AG09319 (cell line): ENCODE measurements around the gene CSN1S1.

ENCODE experiments used
- DNase-seq: peaks from one replicate; pipeline ENCODE4 v3.0.0-alpha.2; 2010; ENCODE audit warnings: low read depth; ENCODE audit errors: extremely low read depth
- TF ChIP-seq, protein P1 (sequence below): IDR thresholded peaks from 2 replicates; pipeline ENCODE4 v1.5.1; 2011; ENCODE audit warnings: low read depth, mild to moderate bottlenecking, inconsistent platforms, low read length, moderate library complexity

Gene CSN1S1

DNA sequence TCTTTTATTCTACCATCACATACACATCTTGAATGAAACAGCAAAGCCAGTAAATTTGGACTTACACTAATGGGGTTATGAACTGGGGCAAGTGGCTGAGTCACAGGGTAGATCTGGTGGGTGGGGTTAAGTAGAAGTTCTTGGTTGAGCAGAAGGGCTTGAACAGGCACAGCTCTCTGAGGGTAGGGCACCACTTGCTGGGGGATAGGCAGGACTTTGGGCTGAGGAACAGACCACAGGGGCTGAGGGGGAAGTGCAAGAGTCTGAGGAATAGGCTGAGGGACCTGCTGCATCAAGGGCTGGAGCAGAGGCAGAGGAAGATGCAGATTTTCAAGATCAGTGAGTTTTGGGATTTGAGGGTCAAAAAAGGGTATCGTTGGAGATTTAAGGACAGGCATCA lies 26.3 kb downstream of the CSN1S1 start:
- no peak for DNase-seq
- TF ChIP-seq, protein P1, sequence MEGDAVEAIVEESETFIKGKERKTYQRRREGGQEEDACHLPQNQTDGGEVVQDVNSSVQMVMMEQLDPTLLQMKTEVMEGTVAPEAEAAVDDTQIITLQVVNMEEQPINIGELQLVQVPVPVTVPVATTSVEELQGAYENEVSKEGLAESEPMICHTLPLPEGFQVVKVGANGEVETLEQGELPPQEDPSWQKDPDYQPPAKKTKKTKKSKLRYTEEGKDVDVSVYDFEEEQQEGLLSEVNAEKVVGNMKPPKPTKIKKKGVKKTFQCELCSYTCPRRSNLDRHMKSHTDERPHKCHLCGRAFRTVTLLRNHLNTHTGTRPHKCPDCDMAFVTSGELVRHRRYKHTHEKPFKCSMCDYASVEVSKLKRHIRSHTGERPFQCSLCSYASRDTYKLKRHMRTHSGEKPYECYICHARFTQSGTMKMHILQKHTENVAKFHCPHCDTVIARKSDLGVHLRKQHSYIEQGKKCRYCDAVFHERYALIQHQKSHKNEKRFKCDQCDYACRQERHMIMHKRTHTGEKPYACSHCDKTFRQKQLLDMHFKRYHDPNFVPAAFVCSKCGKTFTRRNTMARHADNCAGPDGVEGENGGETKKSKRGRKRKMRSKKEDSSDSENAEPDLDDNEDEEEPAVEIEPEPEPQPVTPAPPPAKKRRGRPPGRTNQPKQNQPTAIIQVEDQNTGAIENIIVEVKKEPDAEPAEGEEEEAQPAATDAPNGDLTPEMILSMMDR, result no peak

DNA sequence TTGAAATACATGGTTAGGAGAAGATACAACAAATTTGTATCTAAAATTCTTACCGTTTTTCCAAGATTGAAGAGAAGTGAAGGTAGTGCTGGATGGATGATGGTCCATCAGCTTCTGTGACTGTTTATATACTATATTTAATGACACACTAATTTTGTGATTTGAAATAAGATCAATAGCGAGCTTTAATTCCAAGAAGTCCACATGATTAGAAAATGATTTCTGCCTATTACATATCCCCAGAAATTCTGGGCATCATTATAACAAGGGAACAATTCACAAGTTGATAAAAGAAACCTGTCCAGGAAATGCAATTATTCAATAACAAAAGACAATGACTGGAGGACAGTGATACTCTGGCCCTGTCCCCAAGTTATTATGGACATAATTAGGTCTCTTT lies 34.8 kb downstream of the CSN1S1 start, which contains the start of gene CSN2:
Gene CSN2 (minus strand): TSS at position 101 of the 400 bp plus-strand sequence. CDS start 4,733 bp downstream, outside the sequence.
- TF ChIP-seq, protein P1, result no peak
- no peak for DNase-seq

DNA sequence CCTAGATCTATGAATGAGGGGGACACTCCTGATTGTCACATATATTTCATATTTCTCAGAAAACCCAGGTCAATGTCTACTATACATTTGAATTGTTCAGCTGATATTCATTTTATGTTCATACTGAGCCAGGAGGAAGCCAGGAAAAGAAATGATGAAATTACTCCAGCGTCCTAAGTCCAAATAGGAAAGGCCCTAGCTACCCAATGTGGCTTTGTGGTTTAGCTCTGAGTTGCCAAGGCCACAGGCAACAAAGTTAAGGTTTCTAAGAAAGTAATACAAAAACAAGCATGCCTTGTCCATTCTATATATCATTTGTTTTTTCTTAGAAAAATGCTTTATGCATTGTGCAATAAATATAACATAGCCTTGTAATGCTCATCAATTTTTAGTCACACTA lies 39.2 kb downstream of the CSN1S1 start:
- TF ChIP-seq, protein P1, result no peak
- no peak for DNase-seq

DNA sequence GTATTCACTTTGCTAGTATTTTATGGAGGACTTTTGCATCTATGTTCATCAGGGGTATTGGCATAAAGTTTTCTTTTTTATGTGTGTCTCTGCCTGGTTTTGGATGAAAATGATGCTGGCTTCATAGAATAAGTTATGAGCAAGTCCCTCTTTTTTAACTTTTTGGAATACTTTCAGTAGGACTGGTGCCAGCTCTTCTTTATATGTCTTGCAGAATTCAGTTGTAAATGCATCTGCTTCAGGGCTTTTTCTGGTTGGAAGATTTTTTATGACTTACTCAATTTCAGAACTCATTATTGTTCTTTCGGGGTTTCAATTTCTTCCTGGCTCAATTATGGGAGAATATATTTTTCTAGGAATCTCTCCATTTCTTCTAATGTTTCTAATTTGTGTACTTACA lies 43.8 kb downstream of the CSN1S1 start:
- TF ChIP-seq, protein P1, result no peak
- DNase-seq, result no peak

DNA sequence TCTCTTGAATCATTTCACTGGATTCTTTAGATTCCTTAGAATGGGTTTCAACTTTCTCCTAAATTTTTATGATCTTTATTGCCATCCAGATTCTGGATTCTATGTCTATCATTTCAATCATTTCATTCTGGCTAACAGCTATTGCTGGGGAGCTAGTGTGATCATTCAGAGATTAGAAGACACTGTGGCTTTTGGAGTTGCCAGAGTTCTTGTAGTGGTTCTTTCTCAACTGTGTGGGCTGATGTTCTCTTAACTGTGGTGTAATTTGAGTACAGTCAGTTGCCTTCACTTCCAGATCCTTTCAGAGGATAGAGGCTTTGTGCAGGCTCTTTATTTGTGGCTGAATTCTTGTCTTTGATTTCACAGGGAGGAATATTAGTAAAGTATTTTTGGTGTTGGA lies 46.7 kb downstream of the CSN1S1 start:
- TF ChIP-seq, protein P1, result no peak
- no peak for DNase-seq

DNA sequence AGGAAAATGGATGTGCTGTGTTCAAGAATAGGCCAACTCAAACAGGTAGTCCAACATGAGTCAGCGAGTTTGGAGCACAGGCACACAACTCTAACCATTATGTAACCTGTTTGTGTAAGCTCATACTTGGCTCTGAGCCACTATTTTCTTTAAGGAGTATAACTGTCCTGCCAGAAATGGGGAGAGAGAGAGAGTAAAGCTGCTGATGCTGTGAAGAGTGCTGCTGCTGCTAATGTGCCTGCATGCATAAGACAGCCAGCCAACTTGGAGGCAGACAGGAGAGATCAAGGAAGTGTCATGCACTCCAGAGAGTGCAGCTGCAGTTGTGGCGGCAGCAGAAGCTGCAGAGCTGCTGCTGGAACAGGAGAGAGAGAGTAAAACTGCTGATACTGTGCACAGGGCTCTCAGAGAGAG lies 53.2 kb downstream of the CSN1S1 start:
- TF ChIP-seq, protein P1, result no peak
- DNase-seq, result no peak

DNA sequence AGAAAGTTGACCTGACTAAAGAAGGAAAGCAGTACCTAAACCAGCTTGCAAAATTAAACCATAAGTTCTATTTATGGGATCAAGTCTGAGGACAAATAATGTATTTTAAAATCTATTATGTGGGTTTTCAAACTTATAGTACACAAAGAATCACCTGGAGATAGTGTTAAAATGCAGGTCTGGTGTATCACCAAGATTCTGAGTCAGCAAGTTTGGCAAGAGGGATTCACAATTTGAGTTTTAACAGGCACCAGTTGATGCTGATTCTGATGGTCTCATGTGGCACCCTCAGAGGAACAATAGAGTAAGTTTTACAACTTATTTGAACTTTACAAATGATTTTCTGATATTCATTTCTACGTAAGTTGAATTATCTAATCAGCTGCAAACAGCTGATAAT lies 55.8 kb downstream of the CSN1S1 start:
- TF ChIP-seq, protein P1, result no peak
- no peak for DNase-seq
